Vagina (tissue), 2 donors: ENCODE data around the gene GPC1. TPM values are rescaled to one million over a fixed set of nuclear protein-coding genes. Genes with fewer than 3 reads are reported as not detected.

Experiments
- DNase-seq, 2 donors: peaks; one replicate each; pipeline ENCODE4 v3.0.0-alpha.2; 2017; ENCODE audit errors: extremely low spot score in 2 of 2
- H3K27ac ChIP-seq: fragments of 200-600 bp; sonication (generic); one replicate; pipeline ENCODE4 v1.5.1; 2019
- H3K27me3 ChIP-seq: fragments of 200-600 bp; sonication (generic); one replicate; pipeline ENCODE4 v1.5.1; 2019
- H3K36me3 ChIP-seq, 2 donors: fragments of 200-600 bp; sonication (generic); one replicate each; pipeline ENCODE4 v1.5.1; 2017 to 2019
- H3K4me1 ChIP-seq: fragments of 200-600 bp; sonication (generic); one replicate; pipeline ENCODE4 v1.5.1; 2019
- H3K4me3 ChIP-seq, 2 donors: fragments of 200-600 bp; sonication (generic); 1 replicate in 1 of 2; 2 replicates in 1 of 2; pipeline ENCODE4 v1.5.1; 2016 to 2019
- H3K9me3 ChIP-seq: fragments of 200-600 bp; sonication (generic); one replicate; pipeline ENCODE4 v1.5.1; 2019
- CTCF ChIP-seq, 3 experiments: fragments of 450-650 bp in 2 of 3; fragments of 200-600 bp in 1 of 3; sonication (generic) in 1 of 3; IDR thresholded peaks; one replicate each; pipeline ENCODE4 v1.5.1; 2017 to 2019; ENCODE audit warnings: antibody characterized with exemption in 3 of 3, mild to moderate bottlenecking in 2 of 3, moderate library complexity in 2 of 3
- POLR2A ChIP-seq, 2 donors: fragments of 450-650 bp; IDR thresholded peaks; one replicate each; pipeline ENCODE4 v1.6.1; 2017; ENCODE audit warnings: antibody characterized with exemption in 2 of 2, mild to moderate bottlenecking in 2 of 2, moderate library complexity in 2 of 2
- POLR2AphosphoS5 ChIP-seq, 2 donors: sonication (generic); formaldehyde crosslinking; IDR thresholded peaks; one replicate each; pipeline ENCODE4 v1.9.0; 2017; ENCODE audit warnings: antibody characterized with exemption in 2 of 2, mild to moderate bottlenecking in 2 of 2, low read depth in 1 of 2; ENCODE audit not compliant: insufficient read depth in 1 of 2
- intact Hi-C: fragments of 100-400 bp; cut with DNase I; formaldehyde crosslinking; loops from one replicate; pipeline ENCODE4 v1.15.1; 2023
- total RNA-seq: library from RNA; depleted of rRNA; stranded (reverse); fragments of >200 nt; gene quantifications from one replicate; pipeline ENCODE4 v1.2.3, GENCODE V29; 2016

Gene GPC1
- total RNA-seq, 1 donor from 2014 or later = 73.2 TPM

- no peaks in the 10 kb centered on the region for H3K9me3 ChIP-seq
- DNase-seq = peak; percentile 44 to 74
- H3K27ac ChIP-seq = no peak overlapping the region
- intact Hi-C loops = no loop called here
- no peaks in the 10 kb centered on the region for H3K27me3 ChIP-seq
- H3K36me3 ChIP-seq = no peaks in the 10 kb centered on the region
- H3K4me1 ChIP-seq = no peaks in the 10 kb centered on the region
- TF ChIP-seq POLR2A (IDR thresholded peaks at IDR 0.05) = no peak
- no peak for TF ChIP-seq POLR2AphosphoS5 (IDR thresholded peaks at IDR 0.05; ENCODE audit: insufficient read depth in 1 of 2, low read depth in 1 of 2)
- no peak for TF ChIP-seq CTCF (IDR thresholded peaks at IDR 0.05)
- no peak overlapping the region for H3K4me3 ChIP-seq
Measured at GRCh38 chr2:240508832-240509545, 73.5 kb downstream of the GPC1 start.

DNA sequence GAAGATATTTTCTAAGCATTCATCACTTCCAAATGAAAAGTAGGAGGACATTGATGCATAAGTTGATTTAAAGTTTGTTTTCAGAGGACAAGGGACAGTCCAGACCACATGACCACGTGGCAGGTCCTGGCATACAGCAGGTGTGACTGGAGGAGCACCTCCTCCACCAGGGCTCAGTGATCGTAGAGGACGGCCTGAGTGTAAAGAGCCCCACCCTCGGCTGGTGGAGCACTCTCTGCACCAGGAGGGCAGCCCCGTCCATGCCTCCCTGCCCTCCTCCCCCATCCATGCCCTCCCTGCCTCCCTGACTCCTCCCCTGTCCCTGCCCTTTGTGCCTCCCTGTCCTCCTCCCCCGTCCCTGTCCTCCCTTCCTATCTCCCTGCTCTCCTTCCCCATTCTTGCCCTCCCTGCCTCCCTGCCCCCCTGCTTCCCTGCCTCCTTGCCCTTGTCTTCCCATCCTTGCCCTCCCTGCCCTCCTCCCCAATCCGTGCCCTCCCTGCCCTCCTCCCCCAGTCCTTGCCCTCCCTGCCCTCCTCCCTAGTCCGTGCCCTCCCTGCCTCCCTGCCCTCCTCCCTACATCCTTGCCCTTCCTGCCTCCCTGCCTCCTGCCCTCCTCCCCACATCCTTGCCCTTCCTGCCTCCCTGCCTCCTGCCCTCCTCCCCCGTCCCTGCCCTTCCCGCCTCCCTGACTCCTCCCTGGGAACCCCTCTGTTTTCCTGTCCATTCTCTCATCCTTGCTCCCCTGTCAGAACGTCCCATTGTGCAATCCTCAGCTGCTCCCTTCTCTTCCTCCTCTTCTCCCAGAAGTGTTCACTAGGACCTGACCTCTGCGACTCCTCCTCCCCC, 74.4 kb downstream of the GPC1 start:
- DNase-seq = peak in 1 of 2 donors; percentile 58
- H3K27me3 ChIP-seq = no peaks in the 10 kb centered on the region
- intact Hi-C loops = no loop called here
- H3K4me1 ChIP-seq = no peaks in the 10 kb centered on the region
- no peaks in the 10 kb centered on the region for H3K9me3 ChIP-seq
- no peak for TF ChIP-seq POLR2A (IDR thresholded peaks at IDR 0.05)
- TF ChIP-seq CTCF (IDR thresholded peaks at IDR 0.05) = no peak
- TF ChIP-seq POLR2AphosphoS5 (IDR thresholded peaks at IDR 0.05; ENCODE audit: insufficient read depth in 1 of 2, low read depth in 1 of 2) = no peak
- no peak overlapping the region for H3K4me3 ChIP-seq
- H3K27ac ChIP-seq = no peak overlapping the region
- H3K36me3 ChIP-seq = no peaks in the 10 kb centered on the region

GRCh38 chr2:240510513-240511210, 75.2 kb downstream of the GPC1 start:
- Histone ChIP-seq H3K4me1 (no peaks in the 10 kb centered on the region), H3K4me3 (no peak overlapping the region), H3K9me3 (no peaks in the 10 kb centered on the region), H3K27me3 (no peaks in the 10 kb centered on the region), H3K36me3 (no peaks in the 10 kb centered on the region), H3K27ac (no peak overlapping the region)
- DNase-seq = peak in 1 of 2 donors; percentile 79
- TF ChIP-seq POLR2AphosphoS5 (IDR thresholded peaks at IDR 0.05; ENCODE audit: insufficient read depth in 1 of 2, low read depth in 1 of 2) (no peak), POLR2A (IDR thresholded peaks at IDR 0.05) (no peak), CTCF (IDR thresholded peaks at IDR 0.05) (no peak)
- intact Hi-C loops = no loop called here

DNA sequence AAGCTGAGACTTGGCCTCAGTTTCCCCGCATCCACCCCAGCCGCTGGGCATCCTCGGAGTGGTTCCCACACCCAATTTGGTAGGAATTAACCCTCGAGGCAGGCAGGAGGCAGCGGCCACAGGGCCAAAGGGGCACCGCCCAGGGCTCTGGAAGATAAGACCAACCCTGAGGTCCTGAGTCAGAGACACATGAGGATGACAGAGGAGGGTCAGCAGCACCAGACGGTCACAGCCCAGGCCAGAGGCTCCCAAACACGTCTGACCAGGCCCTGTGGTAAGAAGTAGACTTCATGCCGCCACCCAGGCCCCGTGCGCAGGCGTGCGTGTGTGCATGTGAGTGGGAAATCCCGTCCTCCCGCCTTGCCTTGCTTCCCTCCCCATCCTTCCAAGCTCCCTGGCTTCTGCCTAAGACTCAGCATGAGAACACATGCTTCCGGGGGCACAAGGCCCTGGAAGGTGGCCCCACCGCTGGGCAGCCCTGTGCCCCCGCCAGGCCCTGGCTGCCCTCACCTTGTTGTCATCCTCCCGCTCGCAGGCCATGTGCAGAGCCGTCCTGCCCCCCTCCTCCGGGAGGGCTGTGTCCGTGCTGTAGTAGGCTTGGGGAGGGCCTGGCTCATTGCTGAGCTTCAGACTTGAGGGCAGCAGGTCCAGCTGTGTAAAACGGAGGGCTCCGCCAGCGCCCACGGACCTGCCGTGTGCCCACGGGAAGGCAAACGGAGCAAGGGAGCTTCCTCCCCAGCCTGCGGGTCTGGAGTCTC, 76.1 kb downstream of the GPC1 start:
- DNase-seq = peak in 1 of 2 donors; percentile 42
- no peaks in the 10 kb centered on the region for H3K36me3 ChIP-seq
- no peak overlapping the region for H3K27ac ChIP-seq
- no peak overlapping the region for H3K4me3 ChIP-seq
- H3K27me3 ChIP-seq = no peaks in the 10 kb centered on the region
- intact Hi-C loops = no loop called here
- TF ChIP-seq CTCF (IDR thresholded peaks at IDR 0.05) (no peak), POLR2A (IDR thresholded peaks at IDR 0.05) (no peak), POLR2AphosphoS5 (IDR thresholded peaks at IDR 0.05; ENCODE audit: insufficient read depth in 1 of 2, low read depth in 1 of 2) (no peak)
- H3K9me3 ChIP-seq = no peaks in the 10 kb centered on the region
- no peaks in the 10 kb centered on the region for H3K4me1 ChIP-seq
